ENCODE data around the gene FBXL19.

The FBXL19 gene

DNA sequence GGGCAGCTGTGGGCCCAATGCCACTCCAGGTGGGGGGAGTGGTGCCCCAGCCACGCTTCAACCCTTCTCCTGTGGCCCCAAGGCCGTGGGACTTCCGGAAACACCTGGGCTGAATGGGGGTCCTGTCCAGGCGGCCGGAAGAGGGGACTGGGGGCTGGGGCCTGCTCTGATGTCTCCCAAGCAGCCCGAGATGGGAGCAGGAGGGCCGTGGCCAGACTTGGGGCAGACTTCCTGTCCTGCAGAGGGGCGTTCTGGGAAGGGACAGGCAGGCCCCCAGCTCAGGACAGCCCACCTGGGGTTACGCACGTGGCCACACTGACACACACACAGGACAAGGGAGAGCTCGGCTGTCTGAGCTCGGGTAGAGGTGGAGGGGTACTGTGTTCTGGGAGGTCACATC, 66.7 kb downstream of the FBXL19 start:
- no peak for DNase-seq

GRCh38 chr16:30991052-30991451, 67.7 kb downstream of the FBXL19 start:
- DNase-seq, result no peak

DNA sequence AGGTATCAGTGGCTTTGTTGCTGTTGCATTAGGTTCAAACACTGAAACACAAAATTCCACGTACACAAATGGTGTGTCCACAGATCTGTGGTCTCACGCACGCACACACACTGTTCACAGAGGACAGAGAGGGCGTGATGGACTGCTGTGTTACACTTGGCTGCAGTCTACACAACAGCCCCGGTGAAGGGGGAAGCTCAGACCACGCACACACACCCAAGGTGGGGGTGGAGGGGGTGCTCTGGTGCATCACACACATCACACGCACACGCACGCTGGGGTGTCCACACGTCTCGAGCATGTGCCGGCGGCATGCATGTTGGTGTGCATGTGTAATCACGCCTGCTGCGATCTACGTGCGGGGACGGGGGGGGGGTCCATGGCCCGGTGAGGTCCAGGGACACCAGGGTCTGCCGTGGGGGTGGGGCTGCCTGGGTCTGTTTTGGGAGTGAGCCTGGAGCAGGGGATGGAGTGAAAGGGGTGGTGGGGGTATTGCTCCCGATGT, 69.0 kb downstream of the FBXL19 start:
- DNase-seq, result no peak

DNA sequence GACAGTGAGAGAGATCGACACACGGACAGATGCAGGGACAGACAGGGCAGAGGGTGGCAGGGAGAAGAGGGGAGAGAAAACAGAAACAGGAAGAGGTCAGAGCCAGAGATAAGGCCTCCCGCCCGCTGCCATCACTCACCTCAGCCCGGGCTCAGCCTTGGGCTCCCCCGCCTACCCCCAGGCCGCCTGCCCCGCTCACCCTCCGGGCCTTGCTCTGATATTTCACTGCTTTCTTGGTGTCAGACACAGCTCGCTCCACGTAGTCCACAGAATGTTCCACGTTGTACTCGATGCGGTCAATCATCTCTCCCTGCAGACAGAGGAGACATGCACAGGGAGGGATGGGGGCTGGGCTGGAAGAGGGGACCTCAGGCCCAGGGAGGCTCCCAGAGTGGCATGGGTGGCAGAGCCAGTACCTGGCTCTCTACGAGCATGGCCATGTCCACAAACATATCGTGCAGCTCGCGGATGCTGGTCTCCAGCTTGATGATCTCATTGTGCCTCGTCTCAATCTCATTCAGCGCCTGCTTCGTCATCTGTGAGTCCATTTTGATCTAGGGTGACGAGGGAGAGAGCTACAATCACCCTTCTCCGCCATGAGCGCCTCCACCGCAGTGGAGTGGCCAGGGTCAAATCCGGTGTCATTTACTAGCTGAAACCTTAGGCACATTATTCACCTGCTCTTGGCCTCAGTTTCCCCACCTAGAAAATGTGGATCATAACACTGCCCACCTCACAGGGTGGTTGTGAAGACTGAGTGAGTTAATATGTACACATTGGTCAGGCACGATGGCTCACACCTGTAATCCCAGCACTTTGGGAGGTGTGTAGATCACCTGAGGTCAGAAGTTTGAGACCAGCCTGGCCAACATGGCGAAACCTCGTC, 69.8 kb downstream of the FBXL19 start:
- DNase-seq, result no peak

GRCh38 chr16:30995927-30996323, 72.6 kb downstream of the FBXL19 start:
- no peak for DNase-seq

- DNase-seq, result no peak
These were observed 73.1 kb downstream of the FBXL19 start for GRCh38 chr16:30996324-30996984.

DNA sequence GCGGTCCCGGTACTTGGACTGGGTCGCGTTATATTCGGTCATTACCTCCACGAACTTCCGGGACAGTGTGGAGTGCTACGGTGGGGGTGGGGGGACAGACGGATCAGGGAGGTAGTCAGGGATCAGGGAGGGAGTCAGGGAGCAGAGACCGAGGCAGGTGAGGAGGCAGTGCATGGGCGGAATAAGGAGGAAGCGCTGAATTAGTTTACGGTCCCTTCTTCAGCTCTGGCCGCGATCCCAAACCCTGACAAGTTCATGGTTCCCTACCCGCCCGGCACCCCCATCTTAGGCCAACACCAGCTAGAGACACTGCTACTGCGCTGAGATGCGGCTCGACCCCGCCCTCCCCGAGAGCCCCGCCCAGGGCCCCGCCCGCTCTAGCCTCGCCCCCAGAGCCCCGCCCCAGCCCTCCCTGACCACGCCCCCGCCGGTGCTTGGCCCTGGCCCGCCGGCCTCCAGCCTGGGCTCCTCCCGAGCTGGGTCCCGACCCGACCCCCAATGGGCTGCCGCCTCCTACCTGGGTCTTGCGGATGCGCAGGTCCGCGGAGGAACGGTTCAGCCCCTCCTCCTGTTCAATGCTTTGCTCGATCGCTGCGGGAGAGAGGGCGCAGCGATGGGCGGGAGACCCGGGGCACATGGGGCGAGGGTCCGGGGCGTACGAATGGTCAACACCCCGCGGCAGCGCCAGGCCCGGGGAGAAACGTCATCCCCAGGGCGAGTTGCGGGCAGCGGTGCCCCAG, 73.8 kb downstream of the FBXL19 start:
- peak; percentile 74 to 83 (median 78) for DNase-seq

DNA sequence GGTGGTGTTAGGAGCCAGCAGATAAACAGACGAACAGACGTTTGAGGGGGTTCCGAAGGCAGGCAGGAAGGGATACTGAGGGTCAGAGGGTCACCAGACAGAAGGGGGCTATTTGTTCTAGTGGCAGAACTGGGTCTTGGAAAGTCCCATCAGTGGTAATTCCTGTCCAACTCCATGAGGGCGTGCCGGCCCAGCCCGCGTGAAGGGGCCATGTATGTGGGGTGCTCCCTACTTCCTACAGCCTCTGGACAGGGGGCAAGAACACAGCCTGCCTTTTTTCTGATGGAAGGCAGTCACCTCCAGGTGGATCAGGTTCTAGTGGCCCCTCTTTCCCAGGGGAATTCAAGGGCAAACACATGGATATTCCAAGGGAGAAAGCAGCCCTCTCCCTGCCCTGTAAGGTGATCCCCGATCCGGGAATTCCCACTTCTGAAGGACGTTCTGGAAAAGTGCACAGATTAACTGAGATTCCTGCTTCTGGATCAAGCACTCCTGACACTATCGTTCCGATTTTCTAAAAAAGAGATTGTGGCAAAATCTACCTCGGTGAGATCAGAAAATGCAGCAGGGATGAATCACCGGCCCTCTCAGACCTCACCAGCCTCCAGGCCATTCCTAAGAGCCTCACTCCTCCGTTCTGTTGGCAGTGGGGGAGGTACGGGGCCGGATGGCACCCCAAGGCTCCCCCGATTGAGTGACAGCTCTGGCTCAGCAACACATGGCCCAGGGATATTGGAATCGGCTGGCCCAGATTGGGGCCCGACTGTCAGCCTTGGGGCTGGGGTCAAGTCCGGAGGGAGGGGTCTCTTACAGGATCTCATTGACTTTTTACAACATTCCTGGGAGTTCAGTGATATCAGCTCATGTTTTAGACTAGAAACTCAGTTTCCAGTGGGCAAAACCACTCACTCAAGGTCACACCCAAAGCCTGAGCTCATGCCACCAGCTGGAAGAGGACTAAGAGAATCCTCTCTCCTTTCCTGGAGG, 74.6 kb downstream of the FBXL19 start:
- no peak for DNase-seq
